22Rv1 (cell line): Measurements from ENCODE around the gene KDELR1.

Experiments
- H3K27ac ChIP-seq: fragments of 450-650 bp; 2 replicates; pipeline ENCODE4 v1.5.1; 2017
- CTCF ChIP-seq: fragments of 450-650 bp; IDR thresholded peaks from 2 replicates; pipeline ENCODE4 v1.5.1; 2017; ENCODE audit warnings: mild to moderate bottlenecking
- ZFX ChIP-seq: fragments of 450-650 bp; IDR thresholded peaks from 2 replicates; pipeline ENCODE4 v1.6.1; 2017; ENCODE audit warnings: antibody characterized with exemption, borderline replicate concordance

The KDELR1 gene

GRCh38 chr19:48391100-48392005, at the start of gene KDELR1:
TSS of gene KDELR1 (minus strand) at chr19:48391551. CDS start at chr19:48391358, 193 bp downstream.
- TF ChIP-seq CTCF (peak; percentile 95), ZFX (no peak)
- H3K27ac ChIP-seq: peak within 1 kb of the TSS; percentile 88

- H3K27ac ChIP-seq: no peak overlapping the region
- TF ChIP-seq ZFX (no peak), CTCF (no peak)
Observed at GRCh38 chr19:48436586-48436985, 45.2 kb upstream of the KDELR1 start.

- H3K27ac ChIP-seq: no peak overlapping the region
- no peak for TF ChIP-seq ZFX
- no peak for TF ChIP-seq CTCF
Observed at GRCh38 chr19:48433337-48433736, 42.0 kb upstream of the KDELR1 start.

GRCh38 chr19:48428670-48429069, 37.3 kb upstream of the KDELR1 start:
- H3K27ac ChIP-seq: no peak overlapping the region
- TF ChIP-seq ZFX (no peak), CTCF (no peak)

GRCh38 chr19:48424694-48425219, 33.4 kb upstream of the KDELR1 start:
- no peak for TF ChIP-seq ZFX
- no peak for TF ChIP-seq CTCF
- no peak overlapping the region for H3K27ac ChIP-seq

GRCh38 chr19:48421548-48421947, 30.2 kb upstream of the KDELR1 start:
- no peak for TF ChIP-seq ZFX
- TF ChIP-seq CTCF: no peak
- H3K27ac ChIP-seq: no peak overlapping the region
